GM12878 (cell line): ENCODE data around the gene IRF9. TPM values are rescaled to one million over a fixed set of nuclear protein-coding genes. Genes with fewer than 3 reads are reported as not detected.

Experiments used
- ATAC-seq: fragments of 200-7000 bp; cut with Tn5 transposase; 3 replicates; pipeline ENCODE4 v1.9.1; 2020; ENCODE audit warnings: mild to moderate bottlenecking, moderate library complexity
- BruUV-seq: library from RNA; stranded (reverse); fragments of 400-500 nt; replicated peaks from 2 replicates; lab custom pipeline; 2021; lab: Mats Ljungman, UMichigan
- CTCF ChIA-PET: fragments of 300-600 bp; sonication (Branson Sonifier 250); formaldehyde crosslinking; extraction: SDS; loops from one replicate; lab custom pipeline; 2021; ENCODE audit warnings: inconsistent platforms; lab: Yijun Ruan, JAX
- POLR2A ChIA-PET: fragments of 350-600 bp; formaldehyde crosslinking; extraction: SDS; loops from one replicate; lab custom pipeline; 2021; ENCODE audit warnings: inconsistent platforms; lab: Charles Lee
- RAD21 ChIA-PET: fragments of 300-600 bp; sonication (Branson Sonifier 250); formaldehyde crosslinking; loops from one replicate; lab custom pipeline; 2023; ENCODE audit warnings: antibody characterized with exemption; ENCODE audit not compliant: unreplicated experiment; lab: Charles Lee
- SMC1A ChIA-PET: fragments of 300-600 bp; sonication (Branson Sonifier 250); formaldehyde crosslinking; loops from one replicate; lab custom pipeline; 2023; ENCODE audit not compliant: unreplicated experiment, uncharacterized antibody; lab: Charles Lee
- DNase-seq: peaks from one replicate; pipeline ENCODE4 v3.0.0-alpha.2; 2011; ENCODE audit warnings: low read depth, low spot score
- FAIRE-seq: peaks from 3 replicates; lab custom pipeline; 2011; peaks lifted over from hg19 to GRCh38; lab: Jason Lieb, UNC
- H2AFZ ChIP-seq: 2 replicates; pipeline ENCODE4 v1.6.0; 2011; ENCODE audit warnings: low read depth, low read length, control low read depth; ENCODE audit not compliant: control insufficient read depth
- H3K27ac ChIP-seq: 2 replicates; pipeline ENCODE4 v1.5.1; 2011; ENCODE audit warnings: control low read depth; ENCODE audit not compliant: control insufficient read depth, insufficient read depth
- H3K27me3 ChIP-seq, 2 experiments: replicated peaks in 1 of 2; 2 replicates each; pipeline versions ENCODE4 v1.6.0 to v1.6.1; 2011; ENCODE audit warnings: low read length in 1 of 2; ENCODE audit not compliant: control insufficient read depth in 2 of 2, insufficient read depth in 2 of 2
- H3K36me3 ChIP-seq, 2 experiments: 2 replicates each; pipeline ENCODE4 v1.5.1; 2011; ENCODE audit warnings: low read length in 1 of 2; ENCODE audit not compliant: control insufficient read depth in 2 of 2, insufficient read depth in 2 of 2
- H3K4me1 ChIP-seq: 2 replicates; pipeline ENCODE4 v1.6.1; 2011; ENCODE audit warnings: mild to moderate bottlenecking, low read length, moderate library complexity, mixed read lengths; ENCODE audit not compliant: control insufficient read depth, insufficient read depth
- H3K4me2 ChIP-seq: 2 replicates; pipeline ENCODE4 v1.6.0; 2011; ENCODE audit warnings: control low read depth; ENCODE audit not compliant: control insufficient read depth, insufficient read depth
- H3K4me3 ChIP-seq: fragments of 200-600 bp; sonication (generic); 2 replicates; pipeline ENCODE4 v1.5.1; 2016
- H3K79me2 ChIP-seq: 2 replicates; pipeline ENCODE4 v1.6.0; 2011; ENCODE audit warnings: low read length; ENCODE audit not compliant: control insufficient read depth, insufficient read depth
- H3K9ac ChIP-seq: 2 replicates; pipeline ENCODE4 v1.8.0; 2011; ENCODE audit warnings: low read length, control low read depth, mixed read lengths; ENCODE audit not compliant: control insufficient read depth, insufficient read depth
- H3K9me3 ChIP-seq: replicated peaks from 3 replicates; pipeline ENCODE4 v1.5.1; 2011; ENCODE audit warnings: mild to moderate bottlenecking, low read length; ENCODE audit not compliant: control insufficient read depth, insufficient read depth
- H4K20me1 ChIP-seq: 2 replicates; pipeline ENCODE4 v1.6.0; 2011; ENCODE audit not compliant: control insufficient read depth, insufficient read depth
- GATAD2B ChIP-seq: fragments of 450-650 bp; conservative IDR thresholded peaks from 2 replicates; pipeline ENCODE4 v1.6.1; 2017; ENCODE audit warnings: low read depth, mild to moderate bottlenecking, moderate library complexity
- MTA3 ChIP-seq: IDR thresholded peaks from 2 replicates; pipeline ENCODE4 v1.6.1; 2012; ENCODE audit warnings: low read length, inconsistent platforms, borderline replicate concordance
- POLR2AphosphoS5 ChIP-seq: IDR thresholded peaks from 2 replicates; pipeline ENCODE4 v1.6.1; 2011; ENCODE audit warnings: mild to moderate bottlenecking, low read length, inconsistent platforms
- SPI1 ChIP-seq: IDR thresholded peaks from 2 replicates; pipeline ENCODE4 v1.6.1; 2011; ENCODE audit warnings: low read depth, mild to moderate bottlenecking, low read length, moderate library complexity, borderline replicate concordance; ENCODE audit not compliant: insufficient read depth
- YY1 ChIP-seq: IDR thresholded peaks from 2 replicates; pipeline ENCODE4 v1.6.1; 2011; ENCODE audit warnings: low read depth, mild to moderate bottlenecking, low read length
- WGBS: methylation state at CpG from one replicate; pipeline ENCODE4 v1.1.6; 2016; ENCODE audit warnings: low lambda C conversion rate; ENCODE audit not compliant: insufficient replicate concordance, insufficient coverage; ENCODE audit errors: missing lambda C conversion rate; 5-methylcytosine and 5-hydroxymethylcytosine counted together
- in situ Hi-C: fragments of 300-500 bp; cut with MboI; formaldehyde crosslinking; loops from 9 replicates; pipeline ENCODE4 v1.14.3; 2018; ENCODE audit warnings: mixed read lengths
- intact Hi-C: fragments of 100-400 bp; cut with micrococcal nuclease; formaldehyde crosslinking; loops from one replicate; pipeline ENCODE4 v1.14.2; 2022; ENCODE audit not compliant: unreplicated experiment
- polyA plus RNA-seq, 11 experiments: library from polyadenylated mRNA; depleted of rRNA in 4 of 11; unstranded in 6 of 11; stranded (reverse) in 5 of 11; fragments of >200 nt; fragmentation: Nextera tagmentation in 4 of 11; fragmentation: Illumina TruSeq in 1 of 11; extraction: Ambion mirVana in 4 of 11; extraction: Trizol in 1 of 11; gene quantifications; 1 replicate in 1 of 11; 2 replicates in 10 of 11; pipeline versions ENCODE4 v1.2.1 to v1.2.3, GENCODE V29; 2011 to 2016; ENCODE audit warnings: inconsistent platforms in 2 of 11, missing spikeins in 2 of 11, low read depth in 1 of 11
- total RNA-seq, 4 experiments: library from RNA; depleted of rRNA in 3 of 4; stranded (reverse); fragments of >200 nt in 3 of 4; fragmentation: Illumina TruSeq in 1 of 4; extraction: Trizol in 1 of 4; gene quantifications; 2 replicates each; pipeline versions ENCODE4 v1.2.1 to v1.2.3, GENCODE V29; 2013 to 2021
- TF ChIP-seq, protein P1 (sequence below): fragments of 450-650 bp; conservative IDR thresholded peaks from 2 replicates; pipeline ENCODE4 v1.6.1; 2017; ENCODE audit warnings: mild to moderate bottlenecking, moderate library complexity

IRF9 gene
- total and polyA plus RNA-seq, 10 of the 15 experiments (the other 5 are each of a cell fraction or from before 2014, with no cell fraction given) = 47.6 to 234 (median 148) TPM

DNA sequence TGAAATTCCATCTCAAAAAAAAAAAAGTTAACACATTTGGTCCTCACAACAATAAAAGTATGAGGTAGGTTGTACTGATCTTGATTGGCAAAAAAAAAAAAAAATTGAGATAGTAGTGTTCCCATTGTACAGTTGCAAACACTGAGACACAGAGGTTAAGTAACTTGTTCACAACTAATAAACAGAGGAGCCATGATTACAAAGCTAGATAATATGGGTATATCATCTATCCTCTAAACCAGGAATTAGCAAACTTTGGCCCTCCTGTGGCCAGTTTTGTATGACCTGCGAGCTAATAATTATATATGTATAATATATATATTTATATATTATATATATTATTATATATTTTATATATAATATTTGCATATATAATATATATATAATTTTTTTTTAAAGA is 27.3 kb upstream of the IRF9 start:
- Histone ChIP-seq H2AFZ (no peak overlapping the region), H3K4me2 (no peak overlapping the region), H3K9ac (no peak overlapping the region), H3K4me1 (peaks cover 31% of the 10 kb centered on the region), H3K27ac (no peak overlapping the region)
- DNase-seq (no peak), ATAC-seq (no peak), FAIRE-seq (no peak)
- intact Hi-C loops = no loop called here
- TF ChIP-seq MTA3 = no peak
- no peak for TF ChIP-seq SPI1
- TF ChIP-seq GATAD2B = no peak
- no peak for TF ChIP-seq YY1
- no peak for TF ChIP-seq POLR2AphosphoS5
- TF ChIP-seq, protein P1, sequence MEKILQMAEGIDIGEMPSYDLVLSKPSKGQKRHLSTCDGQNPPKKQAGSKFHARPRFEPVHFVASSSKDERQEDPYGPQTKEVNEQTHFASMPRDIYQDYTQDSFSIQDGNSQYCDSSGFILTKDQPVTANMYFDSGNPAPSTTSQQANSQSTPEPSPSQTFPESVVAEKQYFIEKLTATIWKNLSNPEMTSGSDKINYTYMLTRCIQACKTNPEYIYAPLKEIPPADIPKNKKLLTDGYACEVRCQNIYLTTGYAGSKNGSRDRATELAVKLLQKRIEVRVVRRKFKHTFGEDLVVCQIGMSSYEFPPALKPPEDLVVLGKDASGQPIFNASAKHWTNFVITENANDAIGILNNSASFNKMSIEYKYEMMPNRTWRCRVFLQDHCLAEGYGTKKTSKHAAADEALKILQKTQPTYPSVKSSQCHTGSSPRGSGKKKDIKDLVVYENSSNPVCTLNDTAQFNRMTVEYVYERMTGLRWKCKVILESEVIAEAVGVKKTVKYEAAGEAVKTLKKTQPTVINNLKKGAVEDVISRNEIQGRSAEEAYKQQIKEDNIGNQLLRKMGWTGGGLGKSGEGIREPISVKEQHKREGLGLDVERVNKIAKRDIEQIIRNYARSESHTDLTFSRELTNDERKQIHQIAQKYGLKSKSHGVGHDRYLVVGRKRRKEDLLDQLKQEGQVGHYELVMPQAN = no peak
- TF ChIP-seq, all 136 proteins: peak for 0
- in situ Hi-C loops = no loop called here
- ChIA-PET RAD21 (interaction anchor here (1.3 to 1.6 kb wide), 2 partner anchors 13 to 18 kb away, joined by 6 to 11 read pairs; partner anchors contain the start of genes DCAF11, NRL and PSME2), CTCF (interaction anchor here (0.7 to 1.7 kb wide), 5 partner anchors 9 to 174 kb away, joined by 3 to 8 read pairs (median 4); partner anchors contain the start of gene MDP1), POLR2A (interaction anchor here (0.5 to 11.6 kb wide), 6 partner anchors 12 to 1118 kb away, joined by 3 to 276 read pairs (median 7); partner anchors contain the start of genes DCAF11, NRL, PSME2 and RNF31), SMC1A (interaction anchor here (1.5 to 7.7 kb wide), 3 partner anchors 12 to 76 kb away, joined by 3 to 70 read pairs (median 5); partner anchors contain the start of genes DCAF11 and NRL)
- 100% methylated on average over 1 of the region's 1 CpG for WGBS
- Histone ChIP-seq H4K20me1 (no peaks in the 10 kb centered on the region), H3K4me3 (no peak overlapping the region), H3K36me3 (peaks cover 5 to 9% of the 10 kb centered on the region in 2 experiments; a peak in 3 of 4 replicates), H3K27me3 (no peaks in the 10 kb centered on the region), H3K9me3 (no peaks in the 10 kb centered on the region), H3K79me2 (peaks cover 30% of the 10 kb centered on the region)
- BruUV-seq = no TSS peak
